WERI-Rb-1 (cell line): ENCODE data around the gene ZFYVE28.

Experiments used
- DNase-seq: peaks from one replicate; pipeline ENCODE4 v3.0.0-alpha.2; 2020
- H3K27ac ChIP-seq: fragments of 250-450 bp; sonication (Bioruptor Pico); 2 replicates; pipeline ENCODE4 v1.5.1; 2020; ENCODE audit warnings: mild to moderate bottlenecking, moderate library complexity
- H3K27me3 ChIP-seq: fragments of 250-450 bp; sonication (Bioruptor Pico); 2 replicates; pipeline ENCODE4 v1.5.1; 2021; ENCODE audit warnings: mild to moderate bottlenecking, low read depth, moderate library complexity; ENCODE audit not compliant: insufficient read depth, severe bottlenecking
- H3K36me3 ChIP-seq: fragments of 250-450 bp; sonication (Bioruptor Pico); 2 replicates; pipeline ENCODE4 v1.5.1; 2020; ENCODE audit warnings: mild to moderate bottlenecking, moderate library complexity
- H3K4me3 ChIP-seq: 2 replicates; pipeline ENCODE4 v1.5.1; 2011; ENCODE audit warnings: low read depth, mild to moderate bottlenecking, control low read depth, low read length
- H3K9me3 ChIP-seq: fragments of 250-450 bp; sonication (Bioruptor Pico); 2 replicates; pipeline ENCODE4 v1.5.1; 2021; ENCODE audit warnings: mild to moderate bottlenecking, moderate library complexity; ENCODE audit not compliant: severe bottlenecking
- TF ChIP-seq, protein P1 (sequence below): IDR thresholded peaks from 2 replicates; pipeline ENCODE4 v1.5.1; 2011; ENCODE audit warnings: low read depth, mild to moderate bottlenecking, control low read depth, inconsistent platforms, low read length

The ZFYVE28 gene

GRCh38 chr4:2406920-2407319 is 11.5 kb downstream of the ZFYVE28 start:
- Histone ChIP-seq H3K36me3 (no peaks in the 10 kb centered on the region), H3K4me3 (no peak overlapping the region), H3K27me3 (no peaks in the 10 kb centered on the region), H3K9me3 (no peaks in the 10 kb centered on the region), H3K27ac (no peak overlapping the region)
- no peak for DNase-seq
- TF ChIP-seq, protein P1, sequence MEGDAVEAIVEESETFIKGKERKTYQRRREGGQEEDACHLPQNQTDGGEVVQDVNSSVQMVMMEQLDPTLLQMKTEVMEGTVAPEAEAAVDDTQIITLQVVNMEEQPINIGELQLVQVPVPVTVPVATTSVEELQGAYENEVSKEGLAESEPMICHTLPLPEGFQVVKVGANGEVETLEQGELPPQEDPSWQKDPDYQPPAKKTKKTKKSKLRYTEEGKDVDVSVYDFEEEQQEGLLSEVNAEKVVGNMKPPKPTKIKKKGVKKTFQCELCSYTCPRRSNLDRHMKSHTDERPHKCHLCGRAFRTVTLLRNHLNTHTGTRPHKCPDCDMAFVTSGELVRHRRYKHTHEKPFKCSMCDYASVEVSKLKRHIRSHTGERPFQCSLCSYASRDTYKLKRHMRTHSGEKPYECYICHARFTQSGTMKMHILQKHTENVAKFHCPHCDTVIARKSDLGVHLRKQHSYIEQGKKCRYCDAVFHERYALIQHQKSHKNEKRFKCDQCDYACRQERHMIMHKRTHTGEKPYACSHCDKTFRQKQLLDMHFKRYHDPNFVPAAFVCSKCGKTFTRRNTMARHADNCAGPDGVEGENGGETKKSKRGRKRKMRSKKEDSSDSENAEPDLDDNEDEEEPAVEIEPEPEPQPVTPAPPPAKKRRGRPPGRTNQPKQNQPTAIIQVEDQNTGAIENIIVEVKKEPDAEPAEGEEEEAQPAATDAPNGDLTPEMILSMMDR, result no peak

GRCh38 chr4:2406406-2406805 is 12.0 kb downstream of the ZFYVE28 start:
- Histone ChIP-seq H3K27ac (no peak overlapping the region), H3K4me3 (no peak overlapping the region), H3K9me3 (no peaks in the 10 kb centered on the region), H3K27me3 (no peaks in the 10 kb centered on the region), H3K36me3 (no peaks in the 10 kb centered on the region)
- peak; percentile 43 for DNase-seq
- TF ChIP-seq, protein P1, result no peak

DNA sequence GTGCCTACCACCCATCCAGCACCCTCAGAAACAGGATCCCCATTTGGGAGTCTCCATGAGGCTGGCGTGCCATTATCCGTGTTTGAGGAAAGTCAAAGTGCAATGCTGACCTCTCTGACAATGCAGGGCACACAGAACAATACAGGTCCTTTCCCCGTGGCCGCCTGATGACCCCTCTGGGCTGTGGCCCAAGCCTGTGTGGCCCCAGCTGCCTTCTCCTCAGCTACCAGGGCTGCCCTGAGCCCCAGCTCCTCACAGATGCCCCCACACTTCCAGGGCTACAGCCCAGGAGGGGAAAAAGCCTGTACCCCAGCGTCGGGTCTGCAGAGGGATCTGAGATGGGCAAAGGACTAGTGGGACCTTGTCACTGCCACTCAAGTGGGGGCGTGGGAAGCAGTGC is 15.5 kb downstream of the ZFYVE28 start:
- H3K9me3 ChIP-seq, result no peaks in the 10 kb centered on the region
- TF ChIP-seq, protein P1, result no peak
- H3K27me3 ChIP-seq, result no peaks in the 10 kb centered on the region
- DNase-seq, result no peak
- no peak overlapping the region for H3K27ac ChIP-seq
- H3K4me3 ChIP-seq, result no peak overlapping the region
- no peaks in the 10 kb centered on the region for H3K36me3 ChIP-seq

GRCh38 chr4:2402048-2402842 is 16.2 kb downstream of the ZFYVE28 start:
- Histone ChIP-seq H3K27me3 (no peaks in the 10 kb centered on the region), H3K9me3 (no peaks in the 10 kb centered on the region), H3K36me3 (no peaks in the 10 kb centered on the region), H3K4me3 (peak overlapping the region; percentile 24), H3K27ac (peak overlapping the region; percentile 57)
- DNase-seq, result peak; percentile 98
- TF ChIP-seq, protein P1, result peak; percentile 40; the same call in 1 of the 2 replicates

GRCh38 chr4:2401610-2401983 is 16.8 kb downstream of the ZFYVE28 start:
- peak overlapping the region; percentile 24 for H3K4me3 ChIP-seq
- no peaks in the 10 kb centered on the region for H3K36me3 ChIP-seq
- no peaks in the 10 kb centered on the region for H3K27me3 ChIP-seq
- H3K27ac ChIP-seq, result peak overlapping the region; percentile 44
- DNase-seq, result no peak
- TF ChIP-seq, protein P1, result no peak
- H3K9me3 ChIP-seq, result no peaks in the 10 kb centered on the region
